Measurements from ENCODE around the gene MGMT.

GRCh38 chr10:129779126-129780111 is 312.4 kb downstream of the MGMT start:
- TF ChIP-seq CTCF (conservative IDR thresholded peaks at IDR 0.05; ENCODE audit: low read depth in 2 of 2) (no peak), EZH2 (IDR thresholded peaks at IDR 0.05; ENCODE audit: low read depth, unreplicated experiment) (no peak), CREB1 (CRISPR knock-in tag; IDR thresholded peaks at IDR 0.05; ENCODE audit: low read depth) (no peak), STAT1 (IDR thresholded peaks at IDR 0.05; ENCODE audit: unreplicated experiment) (no peak), POLR2AphosphoS5 (IDR thresholded peaks at IDR 0.05; ENCODE audit: low read depth) (no peak), EZH2phosphoT487 (IDR thresholded peaks at IDR 0.05; ENCODE audit: unreplicated experiment) (no peak), REST (IDR thresholded peaks at IDR 0.05; ENCODE audit: unreplicated experiment) (no peak), ZNF114 (CRISPR knock-in tag; IDR thresholded peaks at IDR 0.05) (no peak), JUNB (IDR thresholded peaks at IDR 0.05; ENCODE audit: unreplicated experiment) (no peak), ETS1 (IDR thresholded peaks at IDR 0.05) (no peak)
